ENCODE results near the gene BTN1A1.

Gene BTN1A1

DNA sequence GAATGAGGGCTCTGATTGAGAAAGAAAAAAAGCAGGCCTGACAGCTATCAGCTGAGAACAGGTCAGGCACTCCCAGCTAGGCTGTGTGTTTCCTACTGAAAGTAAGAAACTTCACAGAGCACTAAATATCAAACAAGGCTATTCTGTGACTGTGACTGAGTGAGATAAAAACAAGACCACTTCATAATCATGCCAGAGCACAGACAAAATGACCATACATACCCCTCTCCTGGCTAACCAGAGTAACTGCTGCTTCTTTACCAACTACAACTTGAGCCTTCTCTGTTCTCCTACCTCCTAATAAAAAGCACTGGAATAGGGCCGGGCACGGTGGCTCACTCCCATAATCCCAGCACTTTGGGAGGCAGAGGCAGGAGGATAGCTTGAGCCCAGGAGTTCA lies 6.8 kb upstream of the BTN1A1 start:
- Histone ChIP-seq H3K36me3 (ENCODE audit: control insufficient read depth, insufficient read depth, low read length) (no peaks in the 10 kb centered on the region), H3K4me3 (replicated peaks; ENCODE audit: low read depth, low read length) (no peak overlapping the region), H3K27me3 (replicated peaks; ENCODE audit: control insufficient read depth, insufficient read depth, low read length) (no peaks in the 10 kb centered on the region)
- DNase-seq (ENCODE audit: extremely low read depth, insufficient read length): no peak
- TF ChIP-seq, protein P1, sequence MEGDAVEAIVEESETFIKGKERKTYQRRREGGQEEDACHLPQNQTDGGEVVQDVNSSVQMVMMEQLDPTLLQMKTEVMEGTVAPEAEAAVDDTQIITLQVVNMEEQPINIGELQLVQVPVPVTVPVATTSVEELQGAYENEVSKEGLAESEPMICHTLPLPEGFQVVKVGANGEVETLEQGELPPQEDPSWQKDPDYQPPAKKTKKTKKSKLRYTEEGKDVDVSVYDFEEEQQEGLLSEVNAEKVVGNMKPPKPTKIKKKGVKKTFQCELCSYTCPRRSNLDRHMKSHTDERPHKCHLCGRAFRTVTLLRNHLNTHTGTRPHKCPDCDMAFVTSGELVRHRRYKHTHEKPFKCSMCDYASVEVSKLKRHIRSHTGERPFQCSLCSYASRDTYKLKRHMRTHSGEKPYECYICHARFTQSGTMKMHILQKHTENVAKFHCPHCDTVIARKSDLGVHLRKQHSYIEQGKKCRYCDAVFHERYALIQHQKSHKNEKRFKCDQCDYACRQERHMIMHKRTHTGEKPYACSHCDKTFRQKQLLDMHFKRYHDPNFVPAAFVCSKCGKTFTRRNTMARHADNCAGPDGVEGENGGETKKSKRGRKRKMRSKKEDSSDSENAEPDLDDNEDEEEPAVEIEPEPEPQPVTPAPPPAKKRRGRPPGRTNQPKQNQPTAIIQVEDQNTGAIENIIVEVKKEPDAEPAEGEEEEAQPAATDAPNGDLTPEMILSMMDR (IDR thresholded peaks at IDR 0.05; ENCODE audit: insufficient read depth, low read length, poor library complexity, severe bottlenecking): peak; percentile 27

DNA sequence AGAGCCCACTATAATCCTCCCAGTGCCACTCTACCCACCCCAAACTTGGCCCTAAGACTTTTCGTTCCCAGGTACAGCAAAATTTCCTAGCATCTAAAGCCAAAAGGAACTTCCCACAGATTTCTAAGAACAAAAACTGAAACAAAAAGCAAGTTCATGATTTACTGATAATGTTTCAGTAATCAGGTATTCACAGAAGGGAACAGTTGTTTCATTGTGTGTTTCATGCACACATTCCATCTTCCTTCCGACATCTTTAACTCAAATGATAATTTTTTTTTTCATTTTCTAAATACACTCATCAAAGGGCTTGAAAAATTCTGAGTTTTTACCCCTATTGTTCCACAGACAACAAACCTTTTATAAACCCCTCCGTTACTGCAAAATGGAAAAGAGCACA lies 6.0 kb upstream of the BTN1A1 start:
- no peak overlapping the region for H3K4me3 ChIP-seq (replicated peaks; ENCODE audit: low read depth, low read length)
- no peaks in the 10 kb centered on the region for H3K36me3 ChIP-seq (ENCODE audit: control insufficient read depth, insufficient read depth, low read length)
- TF ChIP-seq, protein P1 (IDR thresholded peaks at IDR 0.05; ENCODE audit: insufficient read depth, low read length, poor library complexity, severe bottlenecking): no peak
- H3K27me3 ChIP-seq (replicated peaks; ENCODE audit: control insufficient read depth, insufficient read depth, low read length): no peaks in the 10 kb centered on the region
- no peak for DNase-seq (ENCODE audit: extremely low read depth, insufficient read length)

DNA sequence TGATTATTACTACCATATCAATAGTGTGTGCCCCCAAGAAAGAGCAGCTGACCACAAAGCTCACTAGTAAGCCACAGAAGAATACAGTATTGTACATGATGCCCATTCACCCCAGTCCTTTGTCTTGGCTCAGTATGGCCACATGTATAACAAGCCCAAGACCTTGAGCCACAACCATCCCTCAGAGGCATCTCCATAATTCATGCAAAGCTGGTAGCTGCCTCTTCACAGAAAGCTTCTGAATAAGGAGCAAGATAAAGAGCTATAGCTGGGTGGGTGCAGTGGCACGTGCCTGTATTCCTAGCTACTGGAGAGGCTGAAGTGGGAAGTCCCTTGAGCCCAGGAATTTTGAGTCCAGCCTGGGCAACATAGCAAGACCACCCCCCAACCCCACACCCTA lies 4.8 kb upstream of the BTN1A1 start:
- Histone ChIP-seq H3K27me3 (replicated peaks; ENCODE audit: control insufficient read depth, insufficient read depth, low read length) (no peaks in the 10 kb centered on the region), H3K36me3 (ENCODE audit: control insufficient read depth, insufficient read depth, low read length) (no peaks in the 10 kb centered on the region), H3K4me3 (replicated peaks; ENCODE audit: low read depth, low read length) (no peak overlapping the region)
- no peak for DNase-seq (ENCODE audit: extremely low read depth, insufficient read length)
- TF ChIP-seq, protein P1 (IDR thresholded peaks at IDR 0.05; ENCODE audit: insufficient read depth, low read length, poor library complexity, severe bottlenecking): no peak

DNA sequence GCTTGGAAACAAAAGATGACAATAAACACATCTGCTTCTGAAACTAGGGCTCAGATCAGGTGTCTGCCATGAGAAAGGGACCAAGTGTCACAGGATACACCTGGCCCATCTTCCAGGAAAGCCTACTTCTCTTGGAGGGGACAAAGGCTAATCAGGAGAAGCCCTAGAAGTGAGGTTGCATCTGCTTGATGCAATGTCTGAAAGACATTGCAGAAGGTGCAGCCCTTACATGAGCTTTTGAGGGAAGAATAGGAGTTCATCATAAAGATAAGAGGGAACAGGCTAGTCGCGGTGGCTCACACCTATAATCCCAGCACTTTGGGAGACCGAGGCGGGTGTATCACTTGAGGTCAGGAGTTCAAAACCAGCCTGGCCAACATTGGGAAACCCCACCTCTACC lies 2.5 kb upstream of the BTN1A1 start:
- Histone ChIP-seq H3K36me3 (ENCODE audit: control insufficient read depth, insufficient read depth, low read length) (no peaks in the 10 kb centered on the region), H3K27me3 (replicated peaks; ENCODE audit: control insufficient read depth, insufficient read depth, low read length) (no peaks in the 10 kb centered on the region), H3K4me3 (replicated peaks; ENCODE audit: low read depth, low read length) (no peak overlapping the region)
- TF ChIP-seq, protein P1 (IDR thresholded peaks at IDR 0.05; ENCODE audit: insufficient read depth, low read length, poor library complexity, severe bottlenecking): no peak
- no peak for DNase-seq (ENCODE audit: extremely low read depth, insufficient read length)

DNA sequence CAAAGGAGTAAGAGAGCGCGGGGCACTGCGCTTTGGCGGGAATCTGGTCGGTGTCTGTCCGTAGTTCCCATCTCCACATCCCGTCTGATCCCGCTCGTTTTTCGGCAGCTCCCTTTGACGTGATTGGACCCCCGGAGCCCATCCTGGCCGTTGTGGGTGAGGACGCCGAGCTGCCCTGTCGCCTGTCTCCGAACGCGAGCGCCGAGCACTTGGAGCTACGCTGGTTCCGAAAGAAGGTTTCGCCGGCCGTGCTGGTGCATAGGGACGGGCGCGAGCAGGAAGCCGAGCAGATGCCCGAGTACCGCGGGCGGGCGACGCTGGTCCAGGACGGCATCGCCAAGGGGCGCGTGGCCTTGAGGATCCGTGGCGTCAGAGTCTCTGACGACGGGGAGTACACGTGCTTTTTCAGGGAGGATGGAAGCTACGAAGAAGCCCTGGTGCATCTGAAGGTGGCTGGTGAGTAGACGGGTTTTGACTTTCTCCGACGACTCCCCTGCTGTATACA lies 1.4 kb downstream of the BTN1A1 start:
- H3K27me3 ChIP-seq (replicated peaks; ENCODE audit: control insufficient read depth, insufficient read depth, low read length): no peaks in the 10 kb centered on the region
- peak; percentile 60 for DNase-seq (ENCODE audit: extremely low read depth, insufficient read length)
- H3K4me3 ChIP-seq (replicated peaks; ENCODE audit: low read depth, low read length): peak overlapping the region; percentile 51
- H3K36me3 ChIP-seq (ENCODE audit: control insufficient read depth, insufficient read depth, low read length): no peaks in the 10 kb centered on the region
- TF ChIP-seq, protein P1 (IDR thresholded peaks at IDR 0.05; ENCODE audit: insufficient read depth, low read length, poor library complexity, severe bottlenecking): no peak

DNA sequence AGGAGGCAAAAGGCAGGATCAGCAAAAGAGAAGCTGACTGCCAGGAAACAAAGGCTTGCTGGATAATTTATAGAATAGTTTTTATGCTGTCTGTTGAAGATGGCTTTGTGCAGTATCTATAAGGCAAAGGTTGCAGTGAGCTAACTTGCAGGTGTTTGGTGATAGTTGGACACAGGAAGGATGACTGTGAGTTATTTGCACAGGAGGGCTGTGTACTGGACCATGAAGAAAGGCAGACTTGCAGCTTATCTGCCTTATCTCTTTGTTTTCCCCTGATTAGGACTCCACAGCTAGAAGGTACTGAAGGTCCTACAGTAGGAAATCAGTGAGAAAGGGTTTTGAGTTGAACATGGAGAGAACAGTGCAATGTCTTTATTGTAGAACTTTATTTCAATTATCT lies 2.1 kb downstream of the BTN1A1 start:
- peak overlapping the region; percentile 51; the same call in 1 of the 2 replicates for H3K4me3 ChIP-seq (replicated peaks; ENCODE audit: low read depth, low read length)
- DNase-seq (ENCODE audit: extremely low read depth, insufficient read length): peak; percentile 24

More for the DNA sequence above, 2.1 kb downstream of the BTN1A1 start:
- TF ChIP-seq, protein P1 (IDR thresholded peaks at IDR 0.05; ENCODE audit: insufficient read depth, low read length, poor library complexity, severe bottlenecking): no peak
- H3K36me3 ChIP-seq (ENCODE audit: control insufficient read depth, insufficient read depth, low read length): no peaks in the 10 kb centered on the region
- H3K27me3 ChIP-seq (replicated peaks; ENCODE audit: control insufficient read depth, insufficient read depth, low read length): no peaks in the 10 kb centered on the region
